ENCODE measurements around the gene HNRNPA3. TPM values are rescaled to one million over a fixed set of nuclear protein-coding genes. Genes with fewer than 3 reads are reported as not detected.

Gene HNRNPA3
- total RNA-seq, 1 experiment from 2014 or later = 234 TPM

DNA sequence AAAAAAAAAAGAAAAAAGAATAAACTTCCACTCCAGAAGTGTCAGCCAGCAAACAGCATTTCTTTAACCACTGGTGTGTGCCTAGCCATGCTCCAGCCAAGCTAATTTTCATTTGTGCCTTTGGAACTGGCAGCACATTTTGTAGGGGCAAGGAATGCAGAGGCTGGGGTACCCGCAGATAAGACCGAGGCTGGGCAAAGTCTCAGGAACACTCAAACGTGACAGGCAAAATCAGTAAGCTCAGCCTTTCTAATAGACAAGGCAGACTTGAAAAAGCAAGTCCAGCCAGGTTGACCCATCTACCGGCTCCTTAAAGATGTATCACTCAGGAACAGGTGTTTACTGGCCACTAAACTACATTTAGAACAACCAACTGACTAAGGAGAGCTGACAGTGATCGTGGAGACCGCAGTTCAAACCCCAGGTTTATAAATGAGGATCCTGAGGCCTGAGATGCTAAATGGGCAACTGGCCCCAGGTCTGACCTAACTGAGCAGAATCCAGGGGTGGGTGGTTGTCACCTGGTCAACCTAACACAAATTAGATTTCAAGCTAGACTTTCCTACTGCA, 35.2 kb downstream of the HNRNPA3 start:
- peaks cover 65% of the 10 kb centered on the region for H3K4me1 Mint-ChIP-seq (ENCODE audit: low read depth, unreplicated experiment)
- no TSS peak for BruUV-seq (replicated peaks)
- CTCF ChIA-PET = interaction anchor here (1.1 kb wide), 1 partner anchor 15 kb away, joined by 3 read pairs; no protein-coding TSS in a partner anchor

GRCh38 chr2:177249038-177249437, 36.4 kb downstream of the HNRNPA3 start:
- Mint-ChIP-seq H3K36me3 (ENCODE audit: insufficient read depth, unreplicated experiment) (peaks cover 85% of the 10 kb centered on the region), H3K4me1 (ENCODE audit: low read depth, unreplicated experiment) (peaks cover 69% of the 10 kb centered on the region), H3K9me3 (ENCODE audit: low read depth, unreplicated experiment) (peaks cover 3% of the 10 kb centered on the region), H3K27ac (ENCODE audit: unreplicated experiment) (peak overlapping the region; percentile 69), H3K4me3 (ENCODE audit: low read depth, unreplicated experiment) (no peak overlapping the region), H3K27me3 (ENCODE audit: unreplicated experiment) (no peaks in the 10 kb centered on the region)
- TF ChIP-seq, protein P1, sequence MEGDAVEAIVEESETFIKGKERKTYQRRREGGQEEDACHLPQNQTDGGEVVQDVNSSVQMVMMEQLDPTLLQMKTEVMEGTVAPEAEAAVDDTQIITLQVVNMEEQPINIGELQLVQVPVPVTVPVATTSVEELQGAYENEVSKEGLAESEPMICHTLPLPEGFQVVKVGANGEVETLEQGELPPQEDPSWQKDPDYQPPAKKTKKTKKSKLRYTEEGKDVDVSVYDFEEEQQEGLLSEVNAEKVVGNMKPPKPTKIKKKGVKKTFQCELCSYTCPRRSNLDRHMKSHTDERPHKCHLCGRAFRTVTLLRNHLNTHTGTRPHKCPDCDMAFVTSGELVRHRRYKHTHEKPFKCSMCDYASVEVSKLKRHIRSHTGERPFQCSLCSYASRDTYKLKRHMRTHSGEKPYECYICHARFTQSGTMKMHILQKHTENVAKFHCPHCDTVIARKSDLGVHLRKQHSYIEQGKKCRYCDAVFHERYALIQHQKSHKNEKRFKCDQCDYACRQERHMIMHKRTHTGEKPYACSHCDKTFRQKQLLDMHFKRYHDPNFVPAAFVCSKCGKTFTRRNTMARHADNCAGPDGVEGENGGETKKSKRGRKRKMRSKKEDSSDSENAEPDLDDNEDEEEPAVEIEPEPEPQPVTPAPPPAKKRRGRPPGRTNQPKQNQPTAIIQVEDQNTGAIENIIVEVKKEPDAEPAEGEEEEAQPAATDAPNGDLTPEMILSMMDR (IDR thresholded peaks at IDR 0.05; ENCODE audit: unreplicated experiment) = no peak
- CTCF ChIA-PET = interaction anchor here (1.1 kb wide), 1 partner anchor 14 kb away, joined by 3 read pairs; no protein-coding TSS in a partner anchor
- no TSS peak for BruUV-seq (replicated peaks)
- intact Hi-C loops (cut with micrococcal nuclease; ENCODE audit: unreplicated experiment) = no loop called here
- DNase-seq = no peak

More for the DNA sequence above, 35.2 kb downstream of the HNRNPA3 start:
- TF ChIP-seq, protein P1 (IDR thresholded peaks at IDR 0.05; ENCODE audit: unreplicated experiment) = no peak
- Mint-ChIP-seq H3K27me3 (ENCODE audit: unreplicated experiment) (no peaks in the 10 kb centered on the region), H3K36me3 (ENCODE audit: insufficient read depth, unreplicated experiment) (peaks cover 84% of the 10 kb centered on the region), H3K27ac (ENCODE audit: unreplicated experiment) (no peak overlapping the region), H3K4me3 (ENCODE audit: low read depth, unreplicated experiment) (no peak overlapping the region), H3K9me3 (ENCODE audit: low read depth, unreplicated experiment) (no peaks in the 10 kb centered on the region)
- no peak for DNase-seq
- intact Hi-C loops (cut with micrococcal nuclease; ENCODE audit: unreplicated experiment) = no loop called here

DNA sequence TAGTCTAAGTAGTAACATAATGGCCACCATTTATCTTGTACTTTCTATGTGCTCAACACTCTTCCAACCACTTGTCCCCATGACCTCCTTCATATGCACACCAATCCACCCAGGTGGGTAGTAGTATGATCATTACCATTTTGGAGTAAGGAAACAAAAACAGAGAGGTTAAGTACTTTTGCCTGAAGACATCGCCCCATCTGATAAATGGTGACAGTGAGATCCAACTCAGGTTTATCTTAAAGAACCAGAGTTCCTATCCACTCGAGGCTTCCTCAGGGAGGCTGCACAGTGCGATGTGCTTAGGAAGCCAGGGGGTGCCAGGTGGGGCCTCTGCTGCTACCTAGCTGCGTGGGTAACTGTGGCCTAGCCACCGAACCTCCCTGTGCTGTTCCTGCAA, 37.9 kb downstream of the HNRNPA3 start:
- BruUV-seq (replicated peaks) = no TSS peak
- H3K36me3 Mint-ChIP-seq (ENCODE audit: insufficient read depth, unreplicated experiment) = peaks cover 85% of the 10 kb centered on the region
- H3K27me3 Mint-ChIP-seq (ENCODE audit: unreplicated experiment) = no peaks in the 10 kb centered on the region
- peaks cover 72% of the 10 kb centered on the region for H3K4me1 Mint-ChIP-seq (ENCODE audit: low read depth, unreplicated experiment)
- peaks cover 3% of the 10 kb centered on the region for H3K9me3 Mint-ChIP-seq (ENCODE audit: low read depth, unreplicated experiment)
- TF ChIP-seq, protein P1 (IDR thresholded peaks at IDR 0.05; ENCODE audit: unreplicated experiment) = no peak
- CTCF ChIA-PET = no interaction called here
- intact Hi-C loops (cut with micrococcal nuclease; ENCODE audit: unreplicated experiment) = no loop called here
- no peak for DNase-seq
- H3K27ac Mint-ChIP-seq (ENCODE audit: unreplicated experiment) = peak overlapping the region; percentile 74
- H3K4me3 Mint-ChIP-seq (ENCODE audit: low read depth, unreplicated experiment) = peak overlapping the region; percentile 42

DNA sequence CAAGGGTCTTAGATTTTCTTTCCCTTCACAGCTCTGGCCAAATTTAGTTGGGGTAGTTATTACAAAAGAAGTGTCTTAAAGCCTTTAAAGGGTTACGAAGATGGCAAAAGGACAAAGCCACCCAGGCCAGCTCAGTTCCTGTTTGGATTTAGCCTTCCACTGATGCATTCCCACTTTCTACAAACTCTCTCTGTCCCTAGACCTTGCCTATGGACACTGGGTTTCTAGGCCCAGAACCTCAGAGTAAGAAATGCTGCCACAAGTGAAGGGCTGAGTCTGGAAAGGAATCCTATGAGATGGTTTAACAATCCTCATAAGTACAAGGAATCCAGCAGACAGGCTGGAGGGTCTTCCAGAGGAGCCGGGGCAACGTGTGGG, 38.6 kb downstream of the HNRNPA3 start:
- TF ChIP-seq, protein P1 (IDR thresholded peaks at IDR 0.05; ENCODE audit: unreplicated experiment) = no peak
- intact Hi-C loops (cut with micrococcal nuclease; ENCODE audit: unreplicated experiment) = no loop called here
- Mint-ChIP-seq H3K27me3 (ENCODE audit: unreplicated experiment) (no peaks in the 10 kb centered on the region), H3K4me3 (ENCODE audit: low read depth, unreplicated experiment) (peak overlapping the region; percentile 42), H3K4me1 (ENCODE audit: low read depth, unreplicated experiment) (peaks cover 72% of the 10 kb centered on the region), H3K9me3 (ENCODE audit: low read depth, unreplicated experiment) (peaks cover 3% of the 10 kb centered on the region), H3K27ac (ENCODE audit: unreplicated experiment) (peak overlapping the region; percentile 74), H3K36me3 (ENCODE audit: insufficient read depth, unreplicated experiment) (peaks cover 85% of the 10 kb centered on the region)
- CTCF ChIA-PET = interaction anchor here (0.7 kb wide), 1 partner anchor 300 kb away, joined by 4 read pairs; no protein-coding TSS in a partner anchor
- no TSS peak for BruUV-seq (replicated peaks)
- no peak for DNase-seq

All from Calu3 (cell line).